Pulmonary artery endothelial cell (primary cell): ENCODE data around the gene ATRN. TPM values are rescaled to one million over a fixed set of nuclear protein-coding genes. Genes with fewer than 3 reads are reported as not detected.
"Not testable (repeated sequence)": the region's sequence is repeated elsewhere in the genome, so short reads cannot be mapped to it uniquely, and the experiment has no call there.

Experiments used
- DNase-seq: peaks from one replicate; pipeline ENCODE4 v3.0.0-alpha.2; 2011; ENCODE audit warnings: low read depth, low spot score
- total RNA-seq: library from RNA; depleted of rRNA; stranded (reverse); fragments of >200 nt; gene quantifications from 2 replicates; pipeline ENCODE4 v1.2.3, GENCODE V29; 2014

ATRN gene
- total RNA-seq, 1 donor from 2014 or later, result 45.3 TPM

GRCh38 chr20:3465301-3465700, 5.5 kb upstream of the ATRN start:
- DNase-seq, result no peak

GRCh38 chr20:3470208-3470626, 601 bp upstream of the ATRN start:
- no peak for DNase-seq

- DNase-seq, result no peak
Measured at GRCh38 chr20:3471397-3472021, 691 bp downstream of the ATRN start.

GRCh38 chr20:3472105-3472504, 1.3 kb downstream of the ATRN start:
- DNase-seq, result no peak

- no peak for DNase-seq
Measured at GRCh38 chr20:3473324-3473723, 2.5 kb downstream of the ATRN start.

- no peak for DNase-seq
Measured at GRCh38 chr20:3473944-3474343, 3.1 kb downstream of the ATRN start.

- DNase-seq, result not testable (repeated sequence)
Measured at GRCh38 chr20:3477003-3477860, 6.4 kb downstream of the ATRN start.

GRCh38 chr20:3477861-3478544, 7.2 kb downstream of the ATRN start:
- DNase-seq, result no peak

- no peak for DNase-seq
Measured at GRCh38 chr20:3479025-3479424, 8.2 kb downstream of the ATRN start.

- no peak for DNase-seq
Measured at GRCh38 chr20:3479759-3480615, 9.2 kb downstream of the ATRN start.

GRCh38 chr20:3483309-3483708, 12.5 kb downstream of the ATRN start:
- DNase-seq, result no peak

- DNase-seq, result no peak
Measured at GRCh38 chr20:3483784-3484183, 13.0 kb downstream of the ATRN start.

GRCh38 chr20:3485913-3486312, 15.1 kb downstream of the ATRN start:
- DNase-seq, result no peak

GRCh38 chr20:3486850-3487249, 16.0 kb downstream of the ATRN start:
- DNase-seq, result no peak

GRCh38 chr20:3492669-3493068, 21.9 kb downstream of the ATRN start:
- no peak for DNase-seq

GRCh38 chr20:3494218-3494617, 23.4 kb downstream of the ATRN start:
- no peak for DNase-seq

- no peak for DNase-seq
Measured at GRCh38 chr20:3502878-3503277, 32.1 kb downstream of the ATRN start.

GRCh38 chr20:3505148-3505547, 34.3 kb downstream of the ATRN start:
- no peak for DNase-seq

- DNase-seq, result no peak
Measured at GRCh38 chr20:3509064-3509463, 38.2 kb downstream of the ATRN start.

GRCh38 chr20:3510110-3510509, 39.3 kb downstream of the ATRN start:
- DNase-seq, result no peak

- DNase-seq, result not testable (repeated sequence)
Measured at GRCh38 chr20:3512239-3512638, 41.4 kb downstream of the ATRN start.
